GM21528 (cell line): ENCODE data around the gene PRRC2A.

Experiments used
- ATAC-seq: cut with Tn5 transposase; IDR thresholded peaks from one replicate; pipeline ENCODE4 v1.9.1; 2021; ENCODE audit warnings: mild to moderate bottlenecking, moderate library complexity; ENCODE audit not compliant: unreplicated experiment, low FRiP score

Gene PRRC2A

DNA sequence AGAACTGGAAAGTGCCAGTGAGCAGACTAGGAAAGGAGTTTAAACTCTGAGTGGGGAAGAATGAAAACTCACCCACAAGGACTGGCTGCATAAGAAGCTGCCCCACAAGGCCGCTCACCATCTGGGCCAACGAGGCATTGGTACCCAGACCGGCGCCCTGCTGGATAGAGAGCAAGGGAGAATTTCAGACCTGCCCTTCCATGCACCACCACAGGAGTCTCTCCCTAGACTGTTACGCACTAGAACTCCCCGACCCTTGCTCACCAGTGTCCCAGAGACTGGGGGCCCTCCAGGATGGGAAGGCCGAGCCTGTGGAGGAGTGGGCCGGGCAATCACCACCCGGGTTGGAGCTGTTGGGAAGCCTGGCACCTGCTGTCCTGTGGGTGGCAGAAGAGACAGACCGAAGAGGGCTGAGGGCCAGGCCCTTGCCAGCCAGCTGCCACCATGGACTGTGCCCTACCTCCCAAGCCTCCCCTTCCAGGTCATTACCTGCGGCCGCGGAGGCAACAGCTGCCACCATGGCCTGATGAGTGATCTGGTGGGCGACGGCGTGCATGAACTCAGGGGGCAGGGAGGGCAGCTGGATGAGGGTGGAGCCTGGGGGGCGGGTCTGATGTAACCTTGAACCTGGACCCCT, 23.4 kb downstream of the PRRC2A start:
- ATAC-seq, result no peak

DNA sequence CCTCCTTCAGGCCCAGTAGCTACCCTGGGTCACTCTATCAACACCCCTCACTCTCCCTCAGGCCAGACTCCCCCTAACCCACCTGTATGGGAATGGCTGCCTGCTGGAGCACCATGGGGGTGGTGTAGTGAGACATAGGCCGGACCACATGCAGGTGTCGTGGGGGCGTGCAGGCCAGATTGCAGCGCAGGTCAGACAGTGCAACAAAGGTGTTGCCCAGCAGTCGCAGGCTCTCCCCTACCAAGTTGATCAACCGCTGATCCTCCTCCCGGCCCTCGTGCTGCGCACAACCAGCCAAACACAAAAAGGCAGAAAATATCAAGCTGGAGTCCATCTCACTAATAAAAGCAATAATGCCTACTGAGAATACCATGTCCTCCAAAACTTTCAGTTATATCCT, 24.8 kb downstream of the PRRC2A start:
- no peak for ATAC-seq

DNA sequence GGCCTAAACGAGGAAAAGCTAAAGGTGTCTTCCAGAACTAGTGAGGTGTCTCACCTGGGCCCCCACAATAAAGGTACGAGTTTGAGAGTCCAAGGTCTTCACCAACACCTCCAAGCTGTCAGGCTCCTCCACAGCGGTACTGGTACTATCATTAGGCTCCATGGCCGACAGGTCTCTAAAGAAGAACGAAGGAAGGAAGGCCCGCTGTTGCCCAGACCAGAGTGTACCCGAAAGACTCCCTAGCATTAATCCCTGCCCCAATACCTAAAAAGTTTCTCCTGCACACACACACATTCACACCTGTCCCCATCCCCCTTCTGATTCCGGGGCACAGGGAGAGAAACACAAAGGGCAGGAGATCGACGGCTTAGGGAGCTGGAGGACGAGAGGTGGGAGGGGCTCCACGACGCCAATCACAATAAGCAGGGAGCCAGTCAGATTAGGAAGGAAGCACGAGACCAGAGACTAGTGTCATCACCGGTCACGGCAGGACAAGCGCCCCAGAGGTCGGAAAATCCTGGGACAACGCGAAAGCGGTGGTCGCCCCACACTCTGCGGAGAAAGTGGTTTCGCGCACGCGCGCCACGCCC, 31.2 kb downstream of the PRRC2A start:
- peak; percentile 30 for ATAC-seq

DNA sequence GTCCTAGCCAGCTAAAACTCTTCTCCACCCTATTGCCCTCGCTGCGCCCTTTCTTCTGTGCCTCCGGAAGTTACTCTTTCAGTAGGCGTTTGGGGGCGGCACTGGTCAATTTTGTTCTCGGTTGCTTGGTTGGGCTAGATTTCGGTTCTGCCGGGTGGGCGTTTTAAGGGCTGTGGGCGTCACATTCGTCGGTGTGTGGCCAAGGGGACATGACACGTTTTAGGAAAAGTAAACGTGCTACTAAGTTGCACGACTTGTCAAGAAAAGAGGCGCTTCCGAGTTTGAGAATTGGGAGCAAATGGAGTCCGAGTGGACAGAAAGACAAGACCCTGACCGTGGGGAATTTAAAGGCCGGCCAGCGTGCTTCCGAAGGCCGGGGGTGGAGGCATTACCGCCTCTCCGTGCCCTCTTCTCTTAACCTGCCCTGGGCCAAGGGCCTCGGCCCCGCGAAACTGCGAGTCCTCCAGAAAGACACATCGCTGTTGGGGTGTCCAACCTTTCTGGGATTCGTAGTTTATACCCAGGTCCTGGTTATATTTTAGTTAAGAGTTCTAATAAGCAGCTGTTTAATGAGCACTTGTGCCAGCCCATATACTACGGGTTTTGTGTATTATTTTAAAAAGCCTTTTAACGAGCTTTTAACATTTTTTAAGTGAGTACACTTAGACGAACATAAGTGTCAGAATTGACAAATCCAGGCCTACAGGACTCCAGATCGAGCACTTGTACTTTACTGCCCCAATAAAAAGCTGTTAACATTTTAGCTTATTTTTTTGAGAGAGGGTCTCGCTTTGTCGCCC, 32.6 kb downstream of the PRRC2A start:
- ATAC-seq, result peak; percentile 49

DNA sequence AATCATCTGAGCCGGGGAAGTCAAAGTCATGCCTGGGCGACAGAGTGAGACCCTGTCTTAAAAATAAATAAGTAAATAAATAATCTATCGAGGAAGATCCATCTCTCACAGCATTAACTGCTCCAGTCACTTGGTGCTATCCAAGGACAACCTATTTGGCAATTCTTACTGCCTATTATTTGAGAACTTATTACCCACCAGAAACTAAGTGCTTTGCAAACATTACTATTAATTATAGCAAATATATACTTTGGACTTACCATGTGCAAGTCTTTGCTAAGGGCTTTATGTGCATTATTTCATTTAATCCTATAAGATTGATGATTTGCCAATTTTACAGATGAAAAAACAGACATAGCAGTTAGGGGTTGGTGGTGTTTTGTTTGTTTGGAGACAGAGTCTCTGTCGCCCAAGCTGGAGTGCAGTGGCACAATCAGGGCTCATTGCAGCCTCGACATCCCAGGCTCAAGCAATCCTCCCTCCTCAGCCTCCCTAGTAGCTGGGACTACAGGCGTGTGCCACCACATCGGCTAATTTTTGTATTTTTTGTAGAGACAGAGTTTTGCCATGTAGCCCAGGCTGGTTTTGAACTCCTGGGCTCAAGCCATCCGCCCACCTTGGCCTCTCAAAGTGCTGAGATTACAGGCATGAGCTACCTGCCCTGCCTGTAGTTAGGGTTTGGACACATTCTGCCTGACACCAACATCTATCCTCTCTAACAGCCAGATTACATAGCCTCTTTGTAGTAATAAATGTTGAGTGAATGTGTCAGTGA, 34.2 kb downstream of the PRRC2A start:
- ATAC-seq, result no peak

DNA sequence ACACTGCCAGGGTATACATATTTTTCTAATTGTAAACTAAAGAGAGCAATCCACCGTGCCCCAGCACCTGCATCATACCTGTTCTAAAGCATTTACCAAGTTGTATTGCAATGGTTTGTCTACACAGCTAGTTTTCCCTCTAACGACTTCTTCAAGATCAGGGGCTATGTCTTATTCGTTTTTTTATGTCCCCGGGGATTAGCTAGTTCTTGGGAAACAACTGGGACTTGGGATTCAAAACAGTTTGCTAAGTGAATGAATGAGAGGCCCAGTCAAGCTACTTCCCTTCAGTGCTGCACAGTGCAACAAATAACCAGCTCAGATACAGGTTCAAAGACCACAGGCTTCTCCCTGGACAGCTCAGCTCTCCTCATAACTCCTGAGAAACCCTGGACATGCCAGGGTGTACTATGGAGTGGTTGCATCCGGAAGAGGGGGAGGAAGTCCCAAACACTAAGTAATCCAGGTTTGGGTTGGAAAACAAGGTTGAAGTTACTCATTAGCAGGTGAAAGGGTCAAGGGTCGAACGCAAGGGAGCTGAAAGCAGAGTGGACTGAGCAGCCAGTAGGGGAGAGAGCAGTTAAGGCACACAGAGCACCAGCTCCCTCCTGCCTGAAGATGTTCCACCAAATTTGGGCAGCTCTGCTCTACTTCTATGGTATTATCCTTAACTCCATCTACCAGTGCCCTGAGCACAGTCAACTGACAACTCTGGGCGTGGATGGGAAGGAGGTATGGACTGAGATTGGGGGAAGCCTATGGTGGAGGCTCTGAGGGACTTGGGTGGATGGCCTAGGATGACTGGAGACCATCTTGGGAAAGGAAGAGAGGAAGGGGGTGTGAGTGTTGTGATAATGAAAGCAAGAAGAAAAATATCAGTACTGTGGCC, 35.1 kb downstream of the PRRC2A start, which contains the start of gene APOM:
Gene APOM (plus strand): TSS at position 546 of the 889 bp plus-strand sequence. CDS start 73 bp downstream, at position 619.
- ATAC-seq, result no peak

DNA sequence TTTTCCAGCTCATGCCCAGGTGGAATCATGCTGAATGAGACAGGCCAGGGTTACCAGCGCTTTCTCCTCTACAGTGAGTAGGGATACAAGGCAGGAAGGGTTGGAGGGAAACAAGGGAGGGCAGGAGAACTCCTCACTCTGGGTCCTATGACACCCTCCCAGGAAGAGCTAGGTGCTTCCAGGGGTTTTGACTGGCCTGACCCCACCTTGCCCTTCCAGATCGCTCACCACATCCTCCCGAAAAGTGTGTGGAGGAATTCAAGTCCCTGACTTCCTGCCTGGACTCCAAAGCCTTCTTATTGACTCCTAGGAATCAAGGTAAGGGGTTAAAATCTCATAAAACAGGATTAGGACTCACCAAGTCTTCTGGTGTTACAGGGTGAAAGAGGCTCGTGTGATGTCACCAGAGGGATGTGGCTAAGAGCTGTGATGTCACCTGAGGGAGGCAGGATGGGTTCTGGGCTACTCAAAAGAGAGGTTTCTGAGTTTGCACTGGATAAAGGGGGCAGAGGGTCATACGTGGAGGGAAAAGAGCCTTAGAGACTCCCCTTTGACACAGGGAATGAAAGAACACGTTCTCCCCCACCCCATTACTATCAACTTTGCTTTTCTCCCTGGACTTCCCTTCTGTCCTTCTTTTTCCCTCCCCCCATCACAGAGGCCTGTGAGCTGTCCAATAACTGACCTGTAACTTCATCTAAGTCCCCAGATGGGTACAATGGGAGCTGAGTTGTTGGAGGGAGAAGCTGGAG, 37.1 kb downstream of the PRRC2A start:
- ATAC-seq, result no peak

DNA sequence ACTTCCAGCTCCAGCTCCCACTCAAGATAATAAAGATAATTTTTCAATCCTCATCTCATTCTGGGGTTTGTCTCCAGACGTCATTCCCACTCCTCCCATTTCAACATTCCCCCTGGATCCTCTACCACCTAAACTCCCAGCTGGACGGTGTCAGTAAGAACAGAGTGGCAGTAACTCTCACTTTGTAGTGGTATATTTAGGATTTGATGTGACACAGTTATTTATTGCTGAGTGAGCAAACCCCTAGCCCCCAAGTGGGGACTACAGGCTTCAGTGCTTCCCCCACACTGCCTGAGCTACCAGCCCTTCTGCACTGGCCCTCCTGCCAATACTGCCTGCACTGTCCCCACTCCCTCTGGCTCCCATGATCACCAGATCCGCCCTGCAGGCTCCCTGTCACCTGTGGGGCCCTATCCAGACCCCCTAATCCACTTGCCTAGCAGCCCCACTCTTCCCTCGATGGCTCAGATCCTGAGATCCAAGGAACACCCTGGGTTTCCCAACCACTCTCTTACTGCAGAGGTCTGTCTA, 37.7 kb downstream of the PRRC2A start:
- no peak for ATAC-seq

DNA sequence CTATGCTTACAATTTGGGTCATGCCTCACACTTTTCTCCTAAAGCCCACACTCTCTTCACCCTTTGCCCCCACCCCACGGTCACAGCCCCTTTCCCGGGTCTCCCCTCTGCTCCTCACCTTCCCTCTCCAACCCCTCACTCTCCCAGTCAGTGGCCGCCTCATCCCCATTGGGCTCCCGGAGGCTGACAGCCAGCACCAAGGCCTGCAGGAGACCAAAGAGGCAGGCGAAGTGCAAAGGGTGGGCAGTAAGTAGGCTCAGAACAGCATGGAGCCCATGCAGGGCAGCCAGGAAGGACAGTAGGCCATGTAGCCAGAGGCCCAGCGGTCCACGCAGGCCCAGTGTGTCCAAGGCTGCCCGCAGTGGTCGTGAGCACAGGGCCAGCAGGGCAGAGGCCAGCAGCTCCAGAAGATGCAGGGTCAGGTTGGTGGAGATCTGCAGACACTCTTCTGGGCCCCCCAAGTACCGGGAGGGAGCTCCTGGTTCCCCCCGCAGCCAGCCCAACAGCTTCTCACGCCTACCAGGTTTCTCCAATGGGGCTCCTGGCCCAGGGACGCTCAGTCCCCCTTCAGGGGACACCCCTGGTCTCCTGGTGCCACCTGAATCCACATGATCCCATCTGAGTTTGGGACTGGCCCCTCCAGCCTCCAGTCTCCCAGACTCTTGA, 38.6 kb downstream of the PRRC2A start:
- ATAC-seq, result no peak

DNA sequence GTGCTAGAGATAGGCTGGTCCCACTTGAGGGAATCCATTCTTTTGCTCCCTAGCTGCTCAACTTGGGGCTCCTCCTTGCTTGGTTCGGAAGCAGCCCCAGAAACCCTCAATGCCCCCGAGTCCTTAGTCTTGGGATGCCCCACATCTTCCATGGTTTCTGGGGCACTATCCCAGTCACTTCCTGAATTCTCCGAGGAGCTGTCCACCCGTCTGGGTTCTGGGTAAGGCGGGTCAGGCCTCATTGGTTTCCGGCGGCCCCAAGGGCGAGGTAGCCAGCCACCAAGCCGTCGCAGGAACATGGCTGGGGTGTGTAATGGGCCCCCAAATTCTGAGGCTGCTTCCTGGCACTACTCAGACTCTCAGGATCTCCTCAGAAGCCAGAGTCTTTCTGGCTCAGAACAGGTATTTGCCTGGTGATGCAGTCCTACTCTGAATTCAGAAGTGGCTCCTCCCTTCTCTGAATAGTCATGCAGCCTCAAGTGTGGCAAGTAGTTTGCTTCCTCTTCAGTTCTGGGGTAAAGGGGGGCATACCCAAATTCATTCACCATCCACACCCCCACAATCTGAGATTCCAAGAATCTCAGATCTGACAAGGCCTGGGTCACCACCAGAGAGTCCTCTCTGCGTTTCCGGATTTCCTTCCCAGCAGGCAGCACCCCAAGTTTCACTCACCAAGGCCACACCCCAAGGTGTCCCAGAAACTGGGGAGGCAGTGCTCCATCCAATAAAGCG, 39.3 kb downstream of the PRRC2A start:
- no peak for ATAC-seq

DNA sequence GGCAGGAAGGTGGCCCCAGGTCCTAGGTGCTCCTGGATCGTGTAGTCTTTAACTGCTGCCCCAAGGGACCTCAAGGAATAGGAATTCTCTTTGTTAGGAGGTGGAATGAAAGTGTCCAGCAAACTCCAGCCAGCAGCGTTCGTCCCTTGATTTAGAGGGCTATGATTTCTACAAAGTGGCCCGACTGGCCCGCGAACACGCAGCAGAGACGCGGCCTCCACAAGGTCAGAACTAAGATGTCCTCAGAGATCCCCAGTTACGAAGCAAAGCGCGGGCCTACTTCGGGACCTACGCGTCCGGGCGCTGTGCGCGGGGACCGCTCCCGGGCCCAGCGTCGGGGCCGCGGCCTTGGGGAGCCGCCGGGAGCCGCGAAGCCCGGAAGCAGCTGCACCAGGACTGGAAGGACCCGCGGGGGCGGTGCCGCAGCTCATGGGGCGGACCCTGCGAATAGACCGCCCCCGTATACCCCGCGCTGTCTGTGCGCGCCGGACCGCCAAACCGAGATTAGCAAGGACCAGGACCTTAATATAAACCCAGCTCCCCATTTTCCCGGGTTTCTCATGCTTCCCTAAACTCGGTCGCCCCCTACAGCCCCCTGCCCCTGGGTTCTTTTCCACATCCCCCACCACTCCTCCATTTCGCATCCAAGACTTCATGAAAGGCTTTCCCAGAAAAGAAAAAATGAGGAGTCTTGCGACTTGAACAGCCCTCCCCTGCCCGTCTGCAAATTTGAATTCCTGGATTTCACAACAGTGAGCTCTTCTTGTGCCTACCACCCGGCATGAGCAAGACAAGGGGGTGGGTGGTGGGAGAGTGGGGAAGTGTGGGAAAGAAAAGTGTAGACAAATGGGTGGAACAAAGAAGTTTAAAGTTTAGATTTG, 40.1 kb downstream of the PRRC2A start, which contains the start of gene C6orf47:
Gene C6orf47 (minus strand): TSS at position 398 of the 881 bp plus-strand sequence. CDS start 831 bp downstream, outside the sequence.
- ATAC-seq, result no peak

DNA sequence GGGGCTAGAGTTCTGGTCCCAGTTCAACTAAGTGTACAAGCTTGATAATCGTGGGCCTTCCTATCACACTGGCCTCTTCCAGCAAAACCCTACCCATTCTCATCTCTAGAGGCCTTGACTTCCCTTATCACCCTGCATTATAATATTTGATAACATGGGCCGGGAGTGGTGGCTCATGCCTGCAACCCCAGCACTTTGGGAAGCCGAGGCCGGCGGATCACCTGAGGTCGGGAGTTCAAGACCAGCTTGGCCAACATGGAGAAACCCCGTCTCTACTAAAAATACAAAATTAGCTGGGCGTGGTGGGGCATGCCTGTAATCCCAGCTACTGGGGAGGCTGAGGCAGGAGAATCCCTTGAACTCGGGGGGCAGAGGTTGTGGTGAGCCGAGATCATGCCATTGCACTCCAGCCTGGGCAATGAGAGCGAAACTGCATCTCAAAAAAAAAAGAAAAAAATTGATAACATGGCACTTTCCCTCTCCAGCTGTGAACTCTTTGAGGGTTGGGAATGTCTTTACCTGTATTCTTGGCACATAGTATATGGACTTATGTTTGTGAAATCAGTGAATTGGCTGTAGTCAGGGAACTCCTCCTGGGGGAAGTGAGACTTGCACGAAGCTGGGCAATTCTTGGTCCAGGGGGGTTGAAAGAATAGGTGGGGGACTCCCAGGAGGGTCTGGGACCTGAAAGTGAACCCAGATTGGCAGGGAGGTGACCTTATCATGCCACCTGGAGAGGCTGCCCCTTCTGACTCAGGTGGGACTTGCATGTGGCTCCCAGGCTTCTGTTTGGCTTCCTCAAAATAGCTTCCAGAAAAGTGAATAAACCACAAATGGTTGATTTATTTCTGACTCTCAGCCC, 41.0 kb downstream of the PRRC2A start:
- ATAC-seq, result no peak

DNA sequence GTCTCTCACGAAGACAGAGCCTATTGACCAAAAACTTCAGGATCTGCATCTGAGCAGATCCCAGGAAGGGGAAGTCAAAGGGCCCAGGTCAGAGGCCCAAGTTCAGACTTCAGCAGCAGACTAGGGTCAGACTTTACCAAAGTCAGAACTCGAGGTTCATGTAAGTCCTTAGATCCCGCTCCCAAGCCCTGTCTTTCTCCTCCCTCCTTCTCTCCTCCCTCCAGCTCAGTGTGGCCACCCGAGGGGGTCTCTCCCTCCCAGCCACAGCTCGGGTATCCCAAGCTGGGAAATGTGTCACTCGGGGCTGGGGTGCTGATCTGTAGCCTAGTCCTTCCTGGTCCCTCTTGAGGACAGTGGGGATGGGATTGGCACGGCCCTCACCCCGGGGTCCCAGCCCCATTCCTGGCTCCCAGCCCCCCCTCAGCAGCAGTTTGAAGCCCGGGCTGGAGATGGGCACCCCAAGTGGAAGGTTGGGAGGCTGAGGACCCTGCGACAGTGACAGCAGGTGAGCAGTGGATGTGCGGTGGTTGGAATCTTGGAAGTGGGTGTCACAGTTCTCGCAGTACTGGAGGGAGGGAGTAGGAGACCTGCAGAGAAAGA, 41.7 kb downstream of the PRRC2A start:
- no peak for ATAC-seq

DNA sequence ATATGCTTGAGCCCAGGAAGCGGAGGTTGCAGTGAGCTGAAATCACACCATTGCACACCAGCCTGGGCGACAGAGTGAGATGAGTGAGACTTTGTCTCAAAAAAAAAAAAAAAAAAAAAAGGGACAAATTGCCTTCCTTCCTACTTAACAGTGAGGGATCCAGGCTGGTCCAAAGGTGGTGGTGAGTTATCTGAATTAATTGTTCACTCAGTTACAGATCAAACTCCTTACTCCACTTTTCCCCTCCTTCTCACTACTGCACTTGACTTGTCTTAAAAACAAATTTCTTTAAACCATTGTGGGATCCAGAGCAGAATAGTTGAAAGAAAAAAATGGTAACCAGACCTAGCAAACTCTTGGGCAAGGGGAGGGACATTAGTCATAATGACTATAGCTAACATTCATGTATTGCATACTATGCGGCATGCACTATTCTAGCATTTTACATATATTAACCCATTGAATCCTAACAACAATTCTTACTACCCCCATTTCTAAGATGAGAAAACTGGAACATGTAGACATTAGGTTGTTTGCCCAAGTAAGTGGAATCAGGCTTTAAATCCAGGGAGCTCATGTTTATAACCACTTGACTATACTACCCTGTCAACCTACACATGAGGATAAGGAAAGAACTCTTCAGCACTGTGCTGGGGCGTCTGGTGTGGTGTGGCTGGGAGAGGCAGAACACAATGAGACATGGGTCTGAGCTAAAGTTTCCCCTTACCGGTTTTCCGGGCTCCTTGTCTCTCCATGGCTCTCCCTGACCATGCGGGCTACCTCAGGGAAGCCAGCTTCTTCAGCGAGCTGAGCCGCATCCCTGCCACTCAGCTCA, 42.8 kb downstream of the PRRC2A start:
- ATAC-seq, result no peak
